ENCODE measurements around the gene EMP2.

EMP2 gene

GRCh38 chr16:10609402-10609774 is 29.0 kb upstream of the EMP2 start:
- no peak for DNase-seq

GRCh38 chr16:10608687-10609401 is 28.4 kb upstream of the EMP2 start:
- no peak for DNase-seq

- no peak for DNase-seq
Measured at GRCh38 chr16:10607157-10607556, 26.8 kb upstream of the EMP2 start.

GRCh38 chr16:10606607-10607006 is 26.2 kb upstream of the EMP2 start:
- DNase-seq: no peak

- no peak for DNase-seq
Measured at GRCh38 chr16:10605636-10606035, 25.2 kb upstream of the EMP2 start.

GRCh38 chr16:10601444-10602408 is 21.3 kb upstream of the EMP2 start:
- no peak for DNase-seq

GRCh38 chr16:10600782-10601443 is 20.5 kb upstream of the EMP2 start:
- no peak for DNase-seq

- no peak for DNase-seq
Measured at GRCh38 chr16:10599626-10600025, 19.2 kb upstream of the EMP2 start.

- no peak for DNase-seq
Measured at GRCh38 chr16:10598157-10598556, 17.8 kb upstream of the EMP2 start.

GRCh38 chr16:10597187-10597601 is 16.8 kb upstream of the EMP2 start:
- no peak for DNase-seq

GRCh38 chr16:10594312-10594950 is 14.0 kb upstream of the EMP2 start:
- DNase-seq: no peak

GRCh38 chr16:10592611-10593010 is 12.2 kb upstream of the EMP2 start:
- no peak for DNase-seq

- DNase-seq: no peak
Measured at GRCh38 chr16:10590342-10590741, 9.9 kb upstream of the EMP2 start.

- no peak for DNase-seq
Measured at GRCh38 chr16:10589109-10589508, 8.7 kb upstream of the EMP2 start.

GRCh38 chr16:10587622-10588021 is 7.2 kb upstream of the EMP2 start:
- DNase-seq: no peak

- DNase-seq: no peak
Measured at GRCh38 chr16:10584981-10585438, 4.6 kb upstream of the EMP2 start.

GRCh38 chr16:10583269-10583668 is 2.9 kb upstream of the EMP2 start:
- DNase-seq: no peak

GRCh38 chr16:10581507-10581906 is 1.1 kb upstream of the EMP2 start:
- no peak for DNase-seq

- no peak for DNase-seq
Measured at GRCh38 chr16:10580883-10581247, 467 bp upstream of the EMP2 start.

GRCh38 chr16:10579575-10579964 is 828 bp downstream of the EMP2 start:
- DNase-seq: no peak

GRCh38 chr16:10578474-10579316 is 1.7 kb downstream of the EMP2 start:
- no peak for DNase-seq

All from activated CD4-positive, alpha-beta T cell treated with anti-CD3 and anti-CD28 coated beads, Interleukin-2, amount 50 U/mL, for 4 hours (primary cell).